Trophoblast cell (in vitro differentiated cells and primary cell): ENCODE results near the gene DISC1.

Experiments
- DNase-seq, 2 donors: peaks; one replicate each; pipeline ENCODE4 v3.0.0-alpha.2; 2016
- H2AFZ ChIP-seq: 2 replicates; pipeline ENCODE4 v1.6.1; 2013; ENCODE audit warnings: low read length, moderate library complexity, mild to moderate bottlenecking; ENCODE audit not compliant: insufficient read depth, poor library complexity
- H2AK5ac ChIP-seq: 2 replicates; pipeline ENCODE4 v1.6.1; 2013; ENCODE audit warnings: mild to moderate bottlenecking, low read length
- H2BK120ac ChIP-seq: 2 replicates; pipeline ENCODE4 v1.6.1; 2013; ENCODE audit warnings: low read length, mild to moderate bottlenecking, moderate library complexity; ENCODE audit not compliant: insufficient read depth, poor library complexity
- H2BK12ac ChIP-seq: 2 replicates; pipeline ENCODE4 v1.6.1; 2013; ENCODE audit warnings: mild to moderate bottlenecking, low read length, moderate library complexity
- H2BK5ac ChIP-seq: 2 replicates; pipeline ENCODE4 v1.6.1; 2013; ENCODE audit warnings: low read length, low read depth, moderate library complexity, mild to moderate bottlenecking; ENCODE audit not compliant: poor library complexity
- H3K14ac ChIP-seq: 2 replicates; pipeline ENCODE4 v1.6.1; 2013; ENCODE audit warnings: mild to moderate bottlenecking, low read length
- H3K18ac ChIP-seq: 2 replicates; pipeline ENCODE4 v1.6.1; 2013; ENCODE audit warnings: mild to moderate bottlenecking, low read length
- H3K23ac ChIP-seq: 2 replicates; pipeline ENCODE4 v1.6.1; 2013; ENCODE audit warnings: low read length
- H3K27ac ChIP-seq: 2 replicates; pipeline ENCODE4 v1.5.1; 2013; ENCODE audit warnings: low read depth, mild to moderate bottlenecking, inconsistent platforms, low read length, moderate library complexity
- H3K27me3 ChIP-seq: 2 replicates; pipeline ENCODE4 v1.6.1; 2013; ENCODE audit warnings: inconsistent platforms, mild to moderate bottlenecking, low read length, moderate library complexity; ENCODE audit not compliant: insufficient read depth
- H3K36me3 ChIP-seq, 2 experiments: 1 replicate in 1 of 2; 2 replicates in 1 of 2; pipeline ENCODE4 v1.6.1; 2013; ENCODE audit warnings: low read length in 2 of 2, mild to moderate bottlenecking in 2 of 2, moderate library complexity in 1 of 2; ENCODE audit not compliant: insufficient read depth in 2 of 2, control insufficient read depth in 1 of 2
- H3K4ac ChIP-seq: 2 replicates; pipeline ENCODE4 v1.6.1; 2013; ENCODE audit warnings: low read depth, mild to moderate bottlenecking, low read length, moderate library complexity
- H3K4me1 ChIP-seq, 2 experiments: 1 replicate in 1 of 2; 2 replicates in 1 of 2; pipeline ENCODE4 v1.6.1; 2013; ENCODE audit warnings: low read length in 2 of 2, mild to moderate bottlenecking in 2 of 2, moderate library complexity in 1 of 2; ENCODE audit not compliant: insufficient read depth in 2 of 2, control insufficient read depth in 1 of 2
- H3K4me2 ChIP-seq: 2 replicates; pipeline ENCODE4 v1.6.1; 2013; ENCODE audit warnings: inconsistent platforms, mild to moderate bottlenecking, low read length, moderate library complexity
- H3K4me3 ChIP-seq: 2 replicates; pipeline ENCODE4 v1.5.1; 2013; ENCODE audit warnings: mild to moderate bottlenecking, low read depth, low read length, inconsistent platforms
- H3K79me1 ChIP-seq: one replicate; pipeline ENCODE4 v1.6.1; 2013; ENCODE audit warnings: low read length
- H3K79me2 ChIP-seq: 2 replicates; pipeline ENCODE4 v1.6.1; 2013; ENCODE audit warnings: low read length, mild to moderate bottlenecking; ENCODE audit not compliant: control insufficient read depth, insufficient read depth, poor library complexity
- H3K9ac ChIP-seq: 2 replicates; pipeline ENCODE4 v1.6.1; 2013; ENCODE audit warnings: mild to moderate bottlenecking, low read length
- H3K9me3 ChIP-seq: 2 replicates; pipeline ENCODE4 v1.6.1; 2013; ENCODE audit warnings: low read depth, mild to moderate bottlenecking, control low read depth, inconsistent platforms, low read length; ENCODE audit not compliant: insufficient read depth
- H4K12ac ChIP-seq: 2 replicates; pipeline ENCODE4 v1.6.1; 2013; ENCODE audit warnings: low read depth, mild to moderate bottlenecking, low read length, moderate library complexity
- H4K8ac ChIP-seq: 2 replicates; pipeline ENCODE4 v1.6.1; 2013; ENCODE audit warnings: low read depth, mild to moderate bottlenecking, low read length, moderate library complexity
- H4K91ac ChIP-seq: one replicate; pipeline ENCODE4 v1.6.1; 2013; ENCODE audit warnings: low read depth, mild to moderate bottlenecking, low read length, moderate library complexity
- WGBS: extraction: QIAGEN DNeasy Blood & Tissue Kit; methylation state at CpG from one replicate; pipeline ENCODE4 v1.1.7; 2013; ENCODE audit warnings: missing lambda C conversion rate; ENCODE audit not compliant: insufficient read length, insufficient coverage; ENCODE audit errors: extremely low coverage; 5-methylcytosine and 5-hydroxymethylcytosine counted together

The DISC1 gene

DNA sequence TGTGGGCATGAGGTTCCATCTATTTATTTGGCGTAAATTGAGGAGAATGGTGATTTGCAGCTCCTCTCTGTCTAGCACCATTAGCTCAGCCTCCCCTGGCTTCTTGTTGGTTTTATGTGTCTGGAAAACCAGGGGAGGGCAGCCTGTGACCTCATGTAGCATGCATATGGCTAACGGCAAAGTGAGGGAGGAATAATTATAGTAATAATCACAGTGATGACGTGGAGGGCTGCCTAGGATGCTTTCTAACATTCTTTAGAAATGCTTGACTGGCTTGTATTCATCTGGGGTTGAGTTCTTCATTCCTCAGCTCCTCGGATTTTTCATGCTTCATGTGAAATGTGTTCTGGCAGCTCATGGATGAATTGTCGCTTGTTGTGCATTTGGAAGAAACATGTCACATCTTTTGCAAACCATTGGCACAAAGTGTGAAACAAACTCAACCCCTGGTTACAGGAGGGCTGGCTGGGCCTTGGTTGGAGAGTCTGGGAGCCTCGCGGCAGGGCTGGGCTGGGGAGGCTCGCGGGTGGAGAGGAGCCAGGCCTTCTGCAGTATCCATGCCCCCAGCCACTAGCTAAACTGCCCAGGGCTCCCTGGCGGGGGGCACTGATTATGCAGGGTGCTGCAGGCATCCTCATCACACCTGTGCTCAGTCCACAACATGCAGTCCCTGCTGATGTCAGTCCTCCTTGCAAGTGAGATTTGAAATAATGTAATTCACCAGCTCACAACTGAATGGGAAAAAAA lies 149.6 kb downstream of the DISC1 start:
- Histone ChIP-seq H3K4me1 (peaks cover 16 to 32% of the 10 kb centered on the region in 2 experiments), H2AK5ac (no peak overlapping the region), H3K27me3 (no peaks in the 10 kb centered on the region), H4K8ac (no peak overlapping the region), H3K9me3 (peaks cover 1% of the 10 kb centered on the region), H2BK5ac (peak overlapping the region; percentile 5), H3K79me2 (no peaks in the 10 kb centered on the region), H2BK12ac (peak overlapping the region; percentile 5), H3K23ac (no peak overlapping the region), H4K12ac (no peak overlapping the region), H3K27ac (peak overlapping the region; percentile 88), H3K79me1 (peaks cover 20% of the 10 kb centered on the region), H3K9ac (no peak overlapping the region), H3K14ac (peak overlapping the region; percentile 8), H3K4me2 (no peak overlapping the region), H3K36me3 (no peaks in the 10 kb centered on the region), H3K4ac (no peak overlapping the region), H3K18ac (no peak overlapping the region), H3K4me3 (no peak overlapping the region), H2BK120ac (peak overlapping the region; percentile 23), H4K91ac (peak overlapping the region; percentile 53), H2AFZ (no peak overlapping the region)
- WGBS = no CpG with 5 or more reads among the region's 10 CpGs
- peak; percentile 90 to 95 for DNase-seq

DNA sequence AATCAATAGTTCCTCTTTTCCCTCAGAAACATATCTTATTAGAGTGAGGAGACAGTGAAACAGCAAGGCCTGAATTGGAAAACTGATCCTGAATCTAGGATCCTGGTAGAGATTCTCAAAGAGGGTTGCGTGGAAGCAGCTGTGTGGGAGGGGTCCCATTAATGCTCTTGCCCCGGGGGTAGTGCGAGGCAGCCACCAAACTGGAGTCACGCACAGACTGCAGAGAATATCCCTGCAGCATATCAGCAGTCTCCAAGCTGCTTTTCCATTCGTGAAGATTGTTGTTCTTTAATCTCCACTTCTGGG lies 150.1 kb downstream of the DISC1 start:
- no peak overlapping the region for H3K4me2 ChIP-seq
- no peaks in the 10 kb centered on the region for H3K27me3 ChIP-seq
- H4K12ac ChIP-seq = no peak overlapping the region
- H3K79me1 ChIP-seq = peaks cover 20% of the 10 kb centered on the region
- H3K27ac ChIP-seq = peak overlapping the region; percentile 88
- no peak overlapping the region for H2BK120ac ChIP-seq
- H4K91ac ChIP-seq = no peak overlapping the region
- no peak overlapping the region for H3K4me3 ChIP-seq
- H4K8ac ChIP-seq = peak overlapping the region; percentile 17
- DNase-seq = no peak
- H3K9me3 ChIP-seq = peaks cover 1% of the 10 kb centered on the region
- H3K79me2 ChIP-seq = no peaks in the 10 kb centered on the region
- no peak overlapping the region for H2BK5ac ChIP-seq
- peak overlapping the region; percentile 14 for H3K14ac ChIP-seq
- no peak overlapping the region for H3K9ac ChIP-seq
- no CpG with 5 or more reads among the region's 5 CpGs for WGBS
- no peak overlapping the region for H2AFZ ChIP-seq
- H2AK5ac ChIP-seq = no peak overlapping the region
- H3K18ac ChIP-seq = no peak overlapping the region
- H2BK12ac ChIP-seq = peak overlapping the region; percentile 11
- H3K23ac ChIP-seq = no peak overlapping the region
- H3K4me1 ChIP-seq = peaks cover 16 to 32% of the 10 kb centered on the region in 2 experiments
- H3K4ac ChIP-seq = no peak overlapping the region
- H3K36me3 ChIP-seq = no peaks in the 10 kb centered on the region

DNA sequence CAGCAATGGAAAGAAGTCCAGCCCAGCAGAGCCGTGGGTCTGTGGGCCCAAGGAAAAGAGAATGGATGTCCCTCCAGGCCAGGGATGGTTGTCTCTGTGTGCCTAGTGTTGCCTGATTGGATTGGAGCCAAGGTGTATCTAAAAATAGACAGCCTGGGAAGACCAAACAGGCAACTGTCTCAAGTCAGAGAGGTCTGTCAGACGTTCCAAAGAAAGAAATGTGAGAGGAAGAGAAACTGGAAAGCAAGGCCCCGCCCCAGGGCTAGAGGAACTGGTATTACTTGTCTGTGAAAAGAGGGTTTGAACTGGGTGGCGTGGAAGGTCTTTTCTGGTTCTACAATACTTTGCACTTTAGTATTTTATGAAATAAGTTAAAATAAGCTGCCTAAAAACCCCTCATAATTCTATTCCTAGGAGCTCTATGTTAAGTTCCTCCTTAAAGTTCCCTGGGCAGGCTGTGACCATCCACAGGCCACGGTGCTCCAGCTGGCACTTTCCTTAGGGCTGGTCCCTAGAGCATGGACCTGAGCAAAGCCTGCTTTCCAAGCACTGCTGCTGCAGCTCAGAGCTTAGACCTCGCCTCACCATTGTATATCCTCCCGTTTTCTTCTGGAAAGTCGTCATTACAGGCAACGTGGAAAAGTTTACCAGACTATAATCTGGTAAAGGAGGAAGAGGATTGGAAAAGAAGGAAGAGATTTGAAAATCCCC lies 151.6 kb downstream of the DISC1 start:
- Histone ChIP-seq H3K14ac (peak overlapping the region; percentile 52), H4K91ac (peak overlapping the region; percentile 50), H4K12ac (no peak overlapping the region), H3K79me1 (peaks cover 20% of the 10 kb centered on the region), H3K18ac (peak overlapping the region; percentile 37), H3K4me3 (no peak overlapping the region), H3K79me2 (no peaks in the 10 kb centered on the region), H2BK120ac (peak overlapping the region; percentile 44), H2BK5ac (peak overlapping the region; percentile 71), H3K23ac (no peak overlapping the region), H3K4me1 (peaks cover 16 to 32% of the 10 kb centered on the region in 2 experiments), H3K9me3 (peaks cover 1% of the 10 kb centered on the region), H3K4ac (peak overlapping the region; percentile 60), H3K27me3 (no peaks in the 10 kb centered on the region), H3K27ac (peak overlapping the region; percentile 90), H2BK12ac (peak overlapping the region; percentile 37), H3K9ac (no peak overlapping the region), H2AFZ (peak overlapping the region; percentile 17), H3K4me2 (peak overlapping the region; percentile 34), H4K8ac (peak overlapping the region; percentile 22), H3K36me3 (no peaks in the 10 kb centered on the region), H2AK5ac (peak overlapping the region; percentile 7)
- DNase-seq = peak; percentile 83 to 90
- WGBS = no CpG with 5 or more reads among the region's 9 CpGs

DNA sequence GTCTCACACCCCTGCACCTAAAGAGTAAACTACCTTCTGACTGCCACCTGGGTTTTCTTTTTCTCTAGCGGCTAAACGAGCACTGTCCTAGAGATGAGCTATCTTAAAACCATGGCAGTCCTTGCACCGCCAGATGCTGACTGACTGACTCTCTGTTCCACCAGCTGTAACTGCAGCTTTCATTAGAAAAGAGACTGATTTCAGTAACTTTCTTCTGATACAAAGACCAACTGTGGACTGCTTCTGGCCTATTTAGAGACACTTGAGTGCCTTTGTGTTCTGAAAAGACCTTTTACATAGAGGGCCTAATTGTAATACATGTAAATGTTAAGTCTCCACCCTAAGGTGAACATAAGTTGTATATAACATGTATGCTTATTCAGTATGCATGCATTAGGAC lies 152.5 kb downstream of the DISC1 start:
- H2BK5ac ChIP-seq = no peak overlapping the region
- H3K4ac ChIP-seq = no peak overlapping the region
- no peak overlapping the region for H3K23ac ChIP-seq
- no peak overlapping the region for H3K18ac ChIP-seq
- no peak overlapping the region for H2AFZ ChIP-seq
- H3K9me3 ChIP-seq = peaks cover 1% of the 10 kb centered on the region
- peaks cover 16 to 32% of the 10 kb centered on the region in 2 experiments for H3K4me1 ChIP-seq
- peak overlapping the region; percentile 64 for H2BK120ac ChIP-seq
- H3K27ac ChIP-seq = peak overlapping the region; percentile 90
- H3K36me3 ChIP-seq = no peaks in the 10 kb centered on the region
- H4K91ac ChIP-seq = peak overlapping the region; percentile 36
- H4K12ac ChIP-seq = no peak overlapping the region
- H2AK5ac ChIP-seq = no peak overlapping the region
- H2BK12ac ChIP-seq = peak overlapping the region; percentile 39
- no peaks in the 10 kb centered on the region for H3K79me2 ChIP-seq
- no peak overlapping the region for H3K4me3 ChIP-seq
- no CpG with 5 or more reads among the region's 3 CpGs for WGBS
- no peak for DNase-seq
- H3K9ac ChIP-seq = no peak overlapping the region
- no peak overlapping the region for H4K8ac ChIP-seq
- H3K79me1 ChIP-seq = peaks cover 20% of the 10 kb centered on the region
- no peak overlapping the region for H3K14ac ChIP-seq
- H3K27me3 ChIP-seq = no peaks in the 10 kb centered on the region
- no peak overlapping the region for H3K4me2 ChIP-seq
